A673 (cell line): ENCODE results near the gene DMBX1. TPM values are rescaled to one million over a fixed set of nuclear protein-coding genes. Genes with fewer than 3 reads are reported as not detected.

Source experiments
- BruUV-seq: library from RNA; stranded (reverse); fragments of 400-500 nt; replicated peaks from 2 replicates; lab custom pipeline; 2021; lab: Mats Ljungman, UMichigan
- CTCF ChIA-PET: fragments of 300-600 bp; sonication (Branson Sonifier 250); formaldehyde crosslinking; loops from one replicate; lab custom pipeline; 2022; ENCODE audit warnings: antibody characterized with exemption; lab: Charles Lee
- POLR2A ChIA-PET: fragments of 300-600 bp; sonication (Branson Sonifier 250); formaldehyde crosslinking; loops from one replicate; lab custom pipeline; 2022; ENCODE audit warnings: antibody characterized with exemption; ENCODE audit not compliant: low non-redundant PET; lab: Charles Lee
- DNase-seq: peaks from one replicate; pipeline ENCODE4 v3.0.0-alpha.2; 2015; ENCODE audit warnings: low spot score
- H3K27ac ChIP-seq: fragments of 200-600 bp; sonication (generic); 2 replicates; pipeline ENCODE4 v1.5.1; 2016; ENCODE audit warnings: mixed run types, low read depth, mild to moderate bottlenecking, mixed read lengths, antibody characterized with exemption, low read length; ENCODE audit not compliant: poor library complexity, severe bottlenecking
- H3K27me3 ChIP-seq: fragments of 200-600 bp; sonication (generic); replicated peaks from 2 replicates; pipeline ENCODE4 v1.6.1; 2017; ENCODE audit warnings: mixed run types, low read depth, mild to moderate bottlenecking, mixed read lengths, antibody characterized with exemption, low read length; ENCODE audit not compliant: insufficient read depth, poor library complexity
- H3K36me3 ChIP-seq: fragments of 200-600 bp; sonication (generic); 2 replicates; pipeline ENCODE4 v1.6.1; 2016; ENCODE audit warnings: mixed run types, mild to moderate bottlenecking, mixed read lengths, antibody characterized with exemption, low read length; ENCODE audit not compliant: insufficient read depth, poor library complexity, severe bottlenecking
- H3K4me1 ChIP-seq: fragments of 200-600 bp; sonication (generic); 2 replicates; pipeline ENCODE4 v1.6.1; 2017; ENCODE audit warnings: mixed run types, mild to moderate bottlenecking, mixed read lengths, antibody characterized with exemption, low read length; ENCODE audit not compliant: insufficient read depth, poor library complexity, severe bottlenecking
- H3K4me3 ChIP-seq: fragments of 200-600 bp; sonication (generic); 2 replicates; pipeline ENCODE4 v1.5.1; 2016; ENCODE audit warnings: low read depth, mixed run types, mild to moderate bottlenecking, mixed read lengths, low read length; ENCODE audit not compliant: poor library complexity, severe bottlenecking
- H3K9me3 ChIP-seq: fragments of 200-600 bp; sonication (generic); 2 replicates; pipeline ENCODE4 v1.6.1; 2016; ENCODE audit warnings: mixed run types, low read depth, mild to moderate bottlenecking, mixed read lengths, antibody characterized with exemption, low read length; ENCODE audit not compliant: poor library complexity, severe bottlenecking
- CTCF ChIP-seq: fragments of 300-800, 200-600 bp; sonication (generic); conservative IDR thresholded peaks from 2 replicates; pipeline ENCODE4 v1.5.1; 2017; ENCODE audit warnings: low read depth, mild to moderate bottlenecking, antibody characterized with exemption, low read length, moderate library complexity, mixed read lengths
- EZH2 ChIP-seq: fragments of 200-600 bp; sonication (generic); IDR thresholded peaks from 2 replicates; pipeline ENCODE4 v1.6.1; 2017; ENCODE audit warnings: borderline replicate concordance, low read depth, mild to moderate bottlenecking, mixed read lengths, antibody characterized with exemption, low read length; ENCODE audit not compliant: poor library complexity, severe bottlenecking
- intact Hi-C: fragments of 100-400 bp; cut with micrococcal nuclease; formaldehyde crosslinking; loops from one replicate; pipeline ENCODE4 v1.10.0; 2022; ENCODE audit not compliant: unreplicated experiment
- total RNA-seq: library from RNA; stranded (reverse); gene quantifications from 2 replicates; pipeline ENCODE4 v1.2.3, GENCODE V29; 2021

The DMBX1 gene
- total RNA-seq, 1 experiment from 2014 or later: 0.69 TPM

GRCh38 chr1:46457178-46457577, 32.5 kb upstream of the DMBX1 start:
- intact Hi-C loops: no loop called here
- no peak overlapping the region for H3K27ac ChIP-seq
- no peaks in the 10 kb centered on the region for H3K9me3 ChIP-seq
- H3K36me3 ChIP-seq: no peaks in the 10 kb centered on the region
- CTCF ChIA-PET: no interaction called here
- H3K4me1 ChIP-seq: peaks cover 20% of the 10 kb centered on the region
- no TSS peak for BruUV-seq
- H3K4me3 ChIP-seq: no peak overlapping the region
- TF ChIP-seq EZH2 (no peak), CTCF (no peak)
- DNase-seq: no peak
- POLR2A ChIA-PET: no interaction called here
- peaks cover 3% of the 10 kb centered on the region for H3K27me3 ChIP-seq

DNA sequence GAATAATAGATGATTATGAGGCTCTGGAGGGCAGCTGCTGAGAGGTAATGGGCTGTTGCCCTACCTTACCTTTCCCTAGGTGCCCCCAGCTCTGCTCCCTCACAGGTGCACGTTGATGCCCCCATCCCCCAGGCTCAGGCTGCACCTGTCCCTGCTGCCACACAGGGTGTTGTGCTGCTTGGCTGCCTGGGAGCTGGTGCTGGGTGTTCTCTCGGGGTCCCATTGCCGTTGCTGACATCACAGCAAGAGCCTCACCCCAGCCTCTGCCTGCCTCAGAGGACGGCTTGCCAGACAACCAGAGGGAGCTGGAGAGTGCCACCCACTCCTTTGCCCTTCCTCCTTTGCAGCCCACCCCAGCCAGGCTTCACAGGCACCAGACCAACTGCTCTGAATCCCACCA, 31.4 kb upstream of the DMBX1 start:
- no TSS peak for BruUV-seq
- intact Hi-C loops: no loop called here
- ChIA-PET POLR2A (no interaction called here), CTCF (interaction anchor here (0.5 kb wide), 1 partner anchor 52 kb away, joined by 10 read pairs; no protein-coding TSS in a partner anchor)
- Histone ChIP-seq H3K27me3 (peaks cover 3% of the 10 kb centered on the region), H3K36me3 (no peaks in the 10 kb centered on the region), H3K27ac (no peak overlapping the region), H3K9me3 (no peaks in the 10 kb centered on the region), H3K4me1 (peaks cover 22% of the 10 kb centered on the region), H3K4me3 (no peak overlapping the region)
- TF ChIP-seq EZH2: no peak
- no peak for TF ChIP-seq CTCF
- DNase-seq: no peak

DNA sequence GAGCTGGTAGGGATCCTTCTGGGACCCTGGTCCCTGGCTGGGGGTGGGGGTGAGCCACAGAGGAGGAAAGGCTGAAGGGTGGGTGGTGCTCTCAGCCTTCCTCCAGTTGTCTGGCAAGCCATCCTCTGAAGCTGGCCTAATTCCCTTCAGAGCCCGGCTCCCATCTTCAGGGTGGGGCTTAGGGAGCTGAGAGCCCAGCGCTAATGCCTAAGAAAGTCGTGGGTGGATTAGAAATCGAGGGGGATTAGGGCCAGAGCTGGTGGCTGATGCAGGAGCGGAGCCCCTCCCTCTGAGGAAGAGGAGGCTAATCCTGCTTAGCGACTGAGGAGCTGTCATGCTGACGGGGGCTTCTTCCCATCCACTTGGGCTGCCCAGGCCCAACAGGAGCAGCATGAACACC, 30.8 kb upstream of the DMBX1 start:
- intact Hi-C loops: no loop called here
- no peak for TF ChIP-seq CTCF
- Histone ChIP-seq H3K9me3 (no peaks in the 10 kb centered on the region), H3K27ac (no peak overlapping the region), H3K36me3 (no peaks in the 10 kb centered on the region), H3K27me3 (peaks cover under 1% of the 10 kb centered on the region), H3K4me1 (peaks cover 22% of the 10 kb centered on the region), H3K4me3 (no peak overlapping the region)
- DNase-seq: no peak
- CTCF ChIA-PET: no interaction called here
- POLR2A ChIA-PET: no interaction called here
- no TSS peak for BruUV-seq
